ENCODE data around the gene DPP6. TPM values are rescaled to one million over a fixed set of nuclear protein-coding genes. Genes with fewer than 3 reads are reported as not detected.

The DPP6 gene
- total RNA-seq, 2 experiments from 2014 or later: not detected

- CTCF ChIA-PET: no interaction called here
These were observed 336.2 kb downstream of the DPP6 start for GRCh38 chr7:154388412-154388811.

DNA sequence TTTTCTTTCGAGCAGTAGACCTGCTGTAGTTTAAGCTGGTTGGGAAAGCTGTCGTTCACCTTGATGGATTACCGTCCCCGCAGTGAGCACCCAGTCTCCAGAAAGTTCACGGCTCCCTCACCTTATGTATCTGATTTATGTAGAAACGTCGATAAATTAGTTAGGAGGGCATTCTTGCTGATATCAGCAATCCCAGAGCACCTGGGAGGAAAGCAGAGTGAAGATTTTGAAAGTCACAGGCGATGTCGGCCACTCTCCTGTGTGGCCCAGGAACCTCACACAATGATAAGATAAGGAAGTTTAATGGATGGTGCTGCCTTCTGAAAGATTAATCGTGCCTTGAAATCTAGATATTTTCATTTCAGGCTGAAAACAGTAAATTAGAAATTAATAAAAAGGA lies 336.8 kb downstream of the DPP6 start:
- intact Hi-C loops (cut with micrococcal nuclease): no loop called here
- no peak for DNase-seq
- Mint-ChIP-seq H3K4me3 (no peak overlapping the region), H3K4me1 (ENCODE audit: low read depth) (no peaks in the 10 kb centered on the region), H3K36me3 (no peaks in the 10 kb centered on the region), H3K9me3 (peaks cover 7% of the 10 kb centered on the region), H3K27me3 (no peaks in the 10 kb centered on the region), H3K27ac (no peak overlapping the region)
- ChIA-PET CTCF (no interaction called here), POLR2A (no interaction called here)

More at GRCh38 chr7:154388412-154388811, 336.2 kb downstream of the DPP6 start:
- Mint-ChIP-seq H3K4me3 (no peak overlapping the region), H3K9me3 (peaks cover 7% of the 10 kb centered on the region), H3K27me3 (no peaks in the 10 kb centered on the region), H3K36me3 (no peaks in the 10 kb centered on the region), H3K4me1 (ENCODE audit: low read depth) (no peaks in the 10 kb centered on the region), H3K27ac (no peak overlapping the region)
- DNase-seq: no peak
- POLR2A ChIA-PET: no interaction called here
- intact Hi-C loops (cut with micrococcal nuclease): no loop called here

DNA sequence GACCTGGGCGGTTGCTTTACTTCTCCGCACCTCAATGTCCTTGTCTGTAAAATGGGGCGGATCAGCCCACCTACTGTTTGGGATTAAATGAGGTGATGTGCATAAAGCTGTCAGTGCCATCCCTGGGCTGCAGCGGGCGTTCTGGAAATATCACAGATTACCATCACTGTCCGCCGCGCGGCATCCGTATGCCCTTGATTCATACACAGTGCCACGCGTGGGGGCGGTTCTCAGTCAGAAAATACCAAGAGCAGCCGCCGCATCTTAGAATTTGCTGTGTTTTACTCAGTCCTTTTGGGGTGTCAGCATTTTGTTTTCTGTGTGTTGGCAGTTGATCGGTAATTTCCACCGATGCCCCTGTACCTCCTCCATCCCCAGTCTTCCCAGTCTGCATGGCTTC lies 338.8 kb downstream of the DPP6 start:
- CTCF ChIA-PET: no interaction called here
- no peak overlapping the region for H3K4me3 Mint-ChIP-seq
- no peaks in the 10 kb centered on the region for H3K36me3 Mint-ChIP-seq
- POLR2A ChIA-PET: no interaction called here
- H3K4me1 Mint-ChIP-seq (ENCODE audit: low read depth): no peaks in the 10 kb centered on the region
- no peak for DNase-seq
- peaks cover 7% of the 10 kb centered on the region for H3K9me3 Mint-ChIP-seq
- no peak overlapping the region for H3K27ac Mint-ChIP-seq
- no peaks in the 10 kb centered on the region for H3K27me3 Mint-ChIP-seq
- intact Hi-C loops (cut with micrococcal nuclease): no loop called here

GRCh38 chr7:154394804-154395203 lies 342.6 kb downstream of the DPP6 start:
- Mint-ChIP-seq H3K4me3 (no peak overlapping the region), H3K27me3 (no peaks in the 10 kb centered on the region), H3K36me3 (no peaks in the 10 kb centered on the region)

GRCh38 chr7:154406312-154406711 lies 354.1 kb downstream of the DPP6 start:
- POLR2A ChIA-PET: no interaction called here
- Mint-ChIP-seq H3K4me3 (no peak overlapping the region), H3K9me3 (no peaks in the 10 kb centered on the region), H3K27me3 (no peaks in the 10 kb centered on the region), H3K27ac (no peak overlapping the region), H3K36me3 (no peaks in the 10 kb centered on the region), H3K4me1 (ENCODE audit: low read depth) (no peaks in the 10 kb centered on the region)
- intact Hi-C loops (cut with micrococcal nuclease): no loop called here
- no peak for DNase-seq
- CTCF ChIA-PET: no interaction called here

More at GRCh38 chr7:154394804-154395203, 342.6 kb downstream of the DPP6 start:
- Mint-ChIP-seq H3K9me3 (peaks cover 6% of the 10 kb centered on the region), H3K4me1 (ENCODE audit: low read depth) (no peaks in the 10 kb centered on the region), H3K27ac (no peak overlapping the region)
- intact Hi-C loops (cut with micrococcal nuclease): no loop called here
- DNase-seq: no peak
- ChIA-PET POLR2A (no interaction called here), CTCF (no interaction called here)

DNA sequence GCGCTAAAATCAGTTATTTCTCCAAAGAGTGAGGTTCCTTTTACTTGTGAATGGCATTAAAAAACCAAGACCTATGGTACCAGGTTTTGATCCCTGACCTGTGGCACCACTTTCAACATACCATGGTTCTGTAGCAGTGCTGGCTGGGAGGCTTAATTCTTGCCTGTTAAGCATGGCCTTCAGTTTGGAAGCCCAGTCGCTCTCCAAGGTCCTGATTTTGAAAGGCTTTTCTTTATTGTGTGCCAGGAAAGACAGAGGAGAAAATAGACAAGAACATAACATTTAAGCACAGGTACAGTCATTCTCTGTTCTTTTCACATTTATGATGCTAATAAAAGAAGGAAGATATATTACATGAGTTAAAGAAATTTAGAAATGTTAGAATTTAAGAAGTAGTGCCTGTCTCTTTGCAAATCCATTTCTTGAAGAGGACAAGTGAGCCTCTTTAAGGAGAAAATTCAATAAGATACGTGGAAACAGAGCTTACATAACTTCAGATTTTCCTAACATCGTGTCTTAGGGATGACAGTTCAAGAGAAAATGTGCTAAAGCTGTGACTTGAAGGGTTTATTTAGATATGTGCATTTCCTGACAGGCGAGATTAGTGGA lies 357.6 kb downstream of the DPP6 start:
- Mint-ChIP-seq H3K9me3 (no peaks in the 10 kb centered on the region), H3K4me1 (ENCODE audit: low read depth) (no peaks in the 10 kb centered on the region), H3K36me3 (no peaks in the 10 kb centered on the region), H3K4me3 (no peak overlapping the region), H3K27me3 (no peaks in the 10 kb centered on the region), H3K27ac (no peak overlapping the region)
- no peak for DNase-seq
- intact Hi-C loops (cut with micrococcal nuclease): no loop called here
- POLR2A ChIA-PET: no interaction called here
- CTCF ChIA-PET: no interaction called here

DNA sequence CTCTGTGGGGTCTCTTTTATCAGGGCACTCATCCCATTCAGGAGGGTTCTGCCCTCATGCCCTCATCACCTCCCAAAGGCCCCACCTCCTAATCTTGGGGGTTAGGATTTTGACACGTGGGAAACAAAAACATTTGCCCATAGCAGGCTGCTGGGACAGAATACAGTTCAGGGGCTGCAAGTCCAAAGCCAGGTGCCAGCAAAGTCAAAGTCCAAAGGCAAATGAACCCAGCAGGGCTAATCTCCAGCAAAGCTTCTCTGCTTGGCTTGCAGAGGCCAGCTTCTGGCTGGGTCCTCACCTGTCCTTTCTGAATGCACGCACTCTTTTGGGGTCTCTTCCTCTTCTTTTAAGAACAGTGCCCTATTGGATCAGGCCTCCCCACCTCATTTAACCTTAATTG lies 359.9 kb downstream of the DPP6 start:
- no peaks in the 10 kb centered on the region for H3K36me3 Mint-ChIP-seq
- peaks cover 3% of the 10 kb centered on the region for H3K9me3 Mint-ChIP-seq
- POLR2A ChIA-PET: no interaction called here
- no peaks in the 10 kb centered on the region for H3K27me3 Mint-ChIP-seq
- intact Hi-C loops (cut with micrococcal nuclease): no loop called here
- CTCF ChIA-PET: no interaction called here
- H3K4me1 Mint-ChIP-seq (ENCODE audit: low read depth): no peaks in the 10 kb centered on the region
- H3K27ac Mint-ChIP-seq: no peak overlapping the region
- no peak for DNase-seq
- H3K4me3 Mint-ChIP-seq: no peak overlapping the region

GRCh38 chr7:154415709-154416399 lies 363.7 kb downstream of the DPP6 start:
- intact Hi-C loops (cut with micrococcal nuclease): no loop called here
- H3K4me3 Mint-ChIP-seq: no peak overlapping the region
- ChIA-PET POLR2A (no interaction called here), CTCF (no interaction called here)
- H3K9me3 Mint-ChIP-seq: peaks cover 8% of the 10 kb centered on the region
- H3K4me1 Mint-ChIP-seq (ENCODE audit: low read depth): no peaks in the 10 kb centered on the region
- H3K27ac Mint-ChIP-seq: no peak overlapping the region
- no peaks in the 10 kb centered on the region for H3K36me3 Mint-ChIP-seq
- no peaks in the 10 kb centered on the region for H3K27me3 Mint-ChIP-seq
- DNase-seq: no peak

GRCh38 chr7:154416714-154417113 lies 364.5 kb downstream of the DPP6 start:
- ChIA-PET POLR2A (no interaction called here), CTCF (no interaction called here)
- Mint-ChIP-seq H3K9me3 (peaks cover 8% of the 10 kb centered on the region), H3K36me3 (no peaks in the 10 kb centered on the region), H3K27me3 (no peaks in the 10 kb centered on the region), H3K27ac (no peak overlapping the region), H3K4me3 (no peak overlapping the region), H3K4me1 (ENCODE audit: low read depth) (no peaks in the 10 kb centered on the region)
- DNase-seq: no peak
- intact Hi-C loops (cut with micrococcal nuclease): no loop called here

DNA sequence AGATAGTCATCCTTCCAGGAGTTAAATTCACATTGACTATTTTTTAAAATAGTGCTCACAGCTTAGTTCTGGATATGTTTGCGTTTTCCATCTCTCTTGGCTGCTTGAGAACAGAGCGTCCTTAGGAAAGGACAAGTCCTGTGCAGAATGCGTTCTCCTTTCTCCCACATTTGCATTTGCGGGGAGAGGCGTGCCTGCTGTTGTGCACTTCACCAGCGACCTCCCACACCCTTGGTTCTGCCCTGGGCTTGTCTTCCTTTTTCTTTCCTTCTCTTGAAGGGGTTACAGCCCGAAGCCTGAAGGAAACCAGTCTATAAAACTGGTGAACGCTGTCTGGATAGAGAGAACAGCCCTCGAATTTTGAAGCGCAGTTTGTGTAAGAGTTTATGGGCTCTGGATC lies 367.1 kb downstream of the DPP6 start:
- Mint-ChIP-seq H3K9me3 (peaks cover 8% of the 10 kb centered on the region), H3K36me3 (no peaks in the 10 kb centered on the region), H3K4me3 (no peak overlapping the region), H3K4me1 (ENCODE audit: low read depth) (no peaks in the 10 kb centered on the region), H3K27ac (no peak overlapping the region), H3K27me3 (no peaks in the 10 kb centered on the region)
- intact Hi-C loops (cut with micrococcal nuclease): no loop called here
- ChIA-PET CTCF (no interaction called here), POLR2A (no interaction called here)
- no peak for DNase-seq

DNA sequence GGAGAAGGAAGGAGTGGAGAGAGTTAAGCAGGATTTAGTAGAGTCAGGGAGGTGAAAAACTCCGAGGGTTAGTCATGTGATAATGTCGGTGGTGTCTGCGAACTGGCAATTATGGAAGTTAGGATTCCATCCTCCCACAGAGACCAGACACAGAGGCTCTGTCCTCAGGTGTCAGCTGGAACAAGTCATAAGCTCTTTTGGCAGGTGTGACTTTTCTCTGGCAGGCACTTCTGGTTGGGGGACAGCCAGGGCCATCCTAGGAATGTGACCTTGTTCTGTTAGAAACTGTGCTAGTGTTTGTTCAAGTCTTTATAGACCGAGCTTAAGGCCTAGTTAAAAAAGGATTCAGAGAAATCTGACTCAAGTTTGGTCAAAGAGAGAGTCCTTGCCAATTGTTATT lies 371.0 kb downstream of the DPP6 start:
- H3K36me3 Mint-ChIP-seq: no peaks in the 10 kb centered on the region
- DNase-seq: no peak
- no peaks in the 10 kb centered on the region for H3K27me3 Mint-ChIP-seq
- no peak overlapping the region for H3K4me3 Mint-ChIP-seq
- H3K27ac Mint-ChIP-seq: no peak overlapping the region
- intact Hi-C loops (cut with micrococcal nuclease): no loop called here
- peaks cover 5% of the 10 kb centered on the region for H3K9me3 Mint-ChIP-seq
- ChIA-PET CTCF (no interaction called here), POLR2A (no interaction called here)
- no peaks in the 10 kb centered on the region for H3K4me1 Mint-ChIP-seq (ENCODE audit: low read depth)

- no peak overlapping the region for H3K4me3 Mint-ChIP-seq
- peaks cover 2% of the 10 kb centered on the region for H3K9me3 Mint-ChIP-seq
- intact Hi-C loops (cut with micrococcal nuclease): no loop called here
- H3K4me1 Mint-ChIP-seq (ENCODE audit: low read depth): no peaks in the 10 kb centered on the region
- no peaks in the 10 kb centered on the region for H3K27me3 Mint-ChIP-seq
- no peak for DNase-seq
- H3K36me3 Mint-ChIP-seq: no peaks in the 10 kb centered on the region
- H3K27ac Mint-ChIP-seq: no peak overlapping the region
- POLR2A ChIA-PET: no interaction called here
- CTCF ChIA-PET: no interaction called here
These were observed 372.2 kb downstream of the DPP6 start for GRCh38 chr7:154424350-154424749.

GRCh38 chr7:154425271-154425670 lies 373.1 kb downstream of the DPP6 start:
- no peak overlapping the region for H3K4me3 Mint-ChIP-seq
- H3K4me1 Mint-ChIP-seq (ENCODE audit: low read depth): no peaks in the 10 kb centered on the region
- CTCF ChIA-PET: no interaction called here

More at GRCh38 chr7:154425271-154425670, 373.1 kb downstream of the DPP6 start:
- POLR2A ChIA-PET: no interaction called here
- Mint-ChIP-seq H3K27me3 (no peaks in the 10 kb centered on the region), H3K36me3 (no peaks in the 10 kb centered on the region), H3K27ac (no peak overlapping the region), H3K9me3 (no peaks in the 10 kb centered on the region)
- intact Hi-C loops (cut with micrococcal nuclease): no loop called here
- no peak for DNase-seq
